Pancreas (tissue), 10 donors: ENCODE data around the gene PDK4. TPM values are rescaled to one million over a fixed set of nuclear protein-coding genes. Genes with fewer than 3 reads are reported as not detected.

Experiments
- ATAC-seq, 4 donors: fragments of 200-7000 bp; cut with Tn5 transposase; one replicate each; pipeline versions ENCODE4 v1.8.0 to v1.9.1; 2020; ENCODE audit warnings: mild to moderate bottlenecking in 4 of 4, moderate library complexity in 4 of 4
- DNase-seq, 6 donors: peaks; one replicate each; pipeline ENCODE4 v3.0.0-alpha.2; 2020
- FAIRE-seq: peaks from 2 replicates; lab custom pipeline; 2012; peaks lifted over from hg19 to GRCh38; lab: Jason Lieb, UNC
- H3K27ac ChIP-seq, 4 donors: fragments of 200-600 bp; sonication (generic); 1 replicate in 3 of 4; 2 replicates in 1 of 4; pipeline versions ENCODE4 v1.5.0 to v1.8.0; 2020
- H3K27me3 ChIP-seq, 4 donors: fragments of 200-600 bp; one replicate each; pipeline ENCODE4 v1.8.0; 2021
- H3K36me3 ChIP-seq, 3 donors: fragments of 200-600 bp; sonication (generic) in 1 of 3; one replicate each; pipeline versions ENCODE4 v1.5.0 to v1.8.0; 2020 to 2021
- H3K4me1 ChIP-seq, 3 donors: fragments of 200-600 bp; one replicate each; pipeline ENCODE4 v1.8.0; 2021
- H3K4me3 ChIP-seq, 4 donors: fragments of 200-600 bp; sonication (generic) in 2 of 4; one replicate each; pipeline versions ENCODE4 v1.5.0 to v1.8.0; 2020 to 2021
- H3K9me3 ChIP-seq, 4 donors: fragments of 200-600 bp; one replicate each; pipeline ENCODE4 v1.8.0; 2021
- CTCF ChIP-seq, 4 donors: fragments of 200-600 bp; sonication (generic) in 3 of 4; IDR thresholded peaks; one replicate each; pipeline versions ENCODE4 v1.5.0 to v1.8.0; 2021; ENCODE audit warnings: antibody characterized with exemption in 4 of 4
- WGBS, 2 donors: extraction: QIAGEN DNeasy Blood & Tissue Kit; methylation state at CpG; one replicate each; pipeline ENCODE4 v1.1.7; 2013; 5-methylcytosine and 5-hydroxymethylcytosine counted together
- intact Hi-C, 3 donors: fragments of 100-400 bp; cut with DNase I; formaldehyde crosslinking; loops; one replicate each; pipeline versions ENCODE4 v1.11.1 to v1.14.2; 2022
- polyA plus RNA-seq, 2 donors: library from polyadenylated mRNA; stranded (reverse); fragments of 200-250 nt; gene quantifications; one replicate each; pipeline ENCODE4 v1.2.3, GENCODE V29; 2013
- total RNA-seq, 6 donors: library from RNA; stranded (reverse); fragmentation: NEBNext Ultra II Directional in 4 of 6; extraction: Animal tissue kit (Norgen Biotek cat#: 25700) in 4 of 6; gene quantifications; one replicate each; pipeline versions ENCODE4 v1.2.1 to v1.2.4, GENCODE V29; 2021 to 2023
- donor health status: healthy with polysubstance abuse.
- donor health status: DM: no; HTN: no; CAD: no; lungs with moderate emphysema.
- donor health status: DM: no; HTN: no; CAD: no.
- donor health status: control.
- donor health status: control.
- donor health status: Bipolar disorder and iron deficiency.
- donor health status: DM: yes; HTN: yes; CAD: no.
- donor health status: DM: no; HTN: no; CAD: no.
- donor health status: DM: no; HTN: no; CAD: no.
- donor health status: DM: yes; HTN: yes; CAD: no.

Gene PDK4
- total and polyA plus RNA-seq, 8 donors: 20.4 to 679 (median 64.4) TPM

GRCh38 chr7:95614442-95614940, 18.2 kb upstream of the PDK4 start:
- no peak for TF ChIP-seq CTCF (IDR thresholded peaks at IDR 0.05)
- DNase-seq (no peak), FAIRE-seq (no peak), ATAC-seq (no peak)
- H3K4me1 ChIP-seq: peaks cover 0 to 23% (median 22%) of the 10 kb centered on the region in 3 donors
- WGBS, 2 donors: 96 to 98% methylated on average over 1 of the region's 1 CpG
- H3K4me3 ChIP-seq: no peak overlapping the region
- H3K36me3 ChIP-seq: no peaks in the 10 kb centered on the region
- no peaks in the 10 kb centered on the region for H3K9me3 ChIP-seq
- intact Hi-C loops: no loop called here
- H3K27ac ChIP-seq: no peak overlapping the region
- H3K27me3 ChIP-seq: no peaks in the 10 kb centered on the region

GRCh38 chr7:95611224-95611623, 14.9 kb upstream of the PDK4 start:
- FAIRE-seq: no peak
- Histone ChIP-seq H3K4me1 (peaks cover 13 to 45% (median 42%) of the 10 kb centered on the region in 3 donors), H3K36me3 (no peaks in the 10 kb centered on the region), H3K4me3 (no peak overlapping the region), H3K27me3 (no peaks in the 10 kb centered on the region), H3K9me3 (no peaks in the 10 kb centered on the region), H3K27ac (peak overlapping the region in 2 of 4 donors; percentile 92 to 98)
- no peak for DNase-seq
- intact Hi-C loops: no loop called here
- no peak for ATAC-seq
- 51 to 64% methylated on average over 2 of the region's 2 CpGs for WGBS, 2 donors
- TF ChIP-seq CTCF (IDR thresholded peaks at IDR 0.05): no peak

DNA sequence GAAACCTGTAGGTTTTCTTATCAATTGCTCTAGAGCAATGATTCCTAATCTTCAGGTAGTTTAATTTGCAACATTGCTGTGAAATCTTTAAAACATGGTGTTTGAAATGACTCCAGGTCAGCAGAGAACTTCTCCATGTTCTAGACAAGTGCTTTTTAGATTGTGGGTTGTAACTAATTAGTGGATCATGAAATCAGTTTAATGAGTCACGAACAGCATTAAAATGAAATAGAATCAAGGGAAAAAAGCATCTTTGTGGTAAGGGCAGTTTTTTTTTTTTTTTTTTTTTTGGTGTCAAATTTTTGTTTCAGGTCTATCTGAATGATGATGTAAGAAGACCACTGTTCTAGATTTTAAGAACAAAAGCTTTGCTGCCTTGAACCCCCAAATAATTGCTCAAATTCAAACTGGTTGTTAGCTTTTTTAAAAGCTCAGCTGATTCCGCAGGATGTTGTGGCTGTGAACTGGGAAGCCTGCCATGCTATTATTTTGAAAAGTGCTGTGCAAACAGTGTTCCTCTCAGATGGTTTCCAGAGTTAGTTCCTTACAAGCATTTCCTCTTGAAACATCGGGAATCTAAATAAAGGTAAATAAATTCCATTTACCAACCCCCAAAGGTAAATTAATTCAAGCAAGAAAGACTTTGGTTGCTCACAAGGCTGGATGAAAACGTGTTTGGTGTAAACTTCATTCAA, 13.1 kb upstream of the PDK4 start:
- WGBS, 2 donors: 3 to 4% methylated on average over 4 of the region's 4 CpGs
- FAIRE-seq: peak; percentile 64
- Histone ChIP-seq H3K4me1 (peaks cover 13 to 45% (median 42%) of the 10 kb centered on the region in 3 donors), H3K27ac (peak overlapping the region; percentile 92 to 98 (median 94)), H3K36me3 (no peaks in the 10 kb centered on the region), H3K4me3 (peak overlapping the region in 2 of 4 donors; percentile 17 to 19), H3K27me3 (no peaks in the 10 kb centered on the region), H3K9me3 (no peaks in the 10 kb centered on the region)
- ATAC-seq: peak; percentile 76 to 91 (median 82)
- peak in 4 of 6 donors; percentile 39 to 80 (median 72) for DNase-seq
- no peak for TF ChIP-seq CTCF (IDR thresholded peaks at IDR 0.05)
- intact Hi-C loops: loop anchor here in 1 of 3 donors (10.0 kb wide), 1 partner anchor 55 kb away; no protein-coding TSS in a partner anchor

DNA sequence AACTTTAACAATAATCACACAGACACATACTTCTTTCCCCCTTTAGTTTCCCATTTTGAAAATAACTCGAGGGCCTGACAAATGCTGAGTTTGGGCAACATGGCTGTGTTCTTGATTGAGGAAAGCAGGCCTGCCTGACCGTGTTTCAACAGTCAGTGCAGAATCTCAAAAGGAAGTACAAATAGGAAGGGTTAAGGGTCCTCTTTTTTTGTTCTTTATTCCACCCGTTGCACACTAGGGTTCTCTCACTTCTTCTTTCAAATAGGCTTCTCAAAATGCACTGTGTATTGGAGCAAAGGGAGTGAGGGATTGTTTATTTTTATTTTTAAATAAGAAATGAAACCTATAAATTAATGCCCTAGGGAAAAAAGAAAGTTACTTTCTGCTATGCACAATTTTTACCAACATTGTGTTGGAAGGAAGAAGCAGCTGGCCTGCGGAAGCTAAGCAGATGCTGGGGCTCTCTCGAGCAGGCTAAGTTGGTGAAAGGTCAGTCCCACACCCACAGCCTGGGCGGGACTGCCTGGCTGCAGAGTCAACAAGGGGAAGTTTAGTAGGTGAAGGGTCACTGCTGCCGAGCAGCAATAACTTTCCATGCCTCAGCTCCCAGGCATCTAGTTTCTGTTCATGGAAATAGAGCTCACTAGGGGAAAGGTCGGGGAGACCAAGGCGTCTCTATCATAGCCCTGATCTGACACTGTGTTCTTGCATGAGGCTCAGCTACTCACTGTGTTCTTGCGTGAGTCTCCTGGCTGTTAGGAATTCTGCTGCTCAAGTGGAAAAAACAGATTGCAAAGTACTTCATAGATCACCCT, 12.2 kb upstream of the PDK4 start:
- intact Hi-C loops: loop anchor here in 1 of 3 donors (10.0 kb wide), 1 partner anchor 54 kb away; no protein-coding TSS in a partner anchor
- no peaks in the 10 kb centered on the region for H3K27me3 ChIP-seq
- WGBS, 2 donors: 3 to 5% methylated on average over 10 of the region's 10 CpGs
- FAIRE-seq (peak; percentile 97), ATAC-seq (peak; percentile 92 to 98 (median 95)), DNase-seq (peak; percentile 79 to 96 (median 93))
- H3K4me3 ChIP-seq: peak overlapping the region in 2 of 4 donors; percentile 17 to 19
- no peak for TF ChIP-seq CTCF (IDR thresholded peaks at IDR 0.05)
- no peaks in the 10 kb centered on the region for H3K9me3 ChIP-seq
- peak overlapping the region; percentile 92 to 98 (median 94) for H3K27ac ChIP-seq
- H3K4me1 ChIP-seq: peaks cover 13 to 45% (median 42%) of the 10 kb centered on the region in 3 donors
- no peaks in the 10 kb centered on the region for H3K36me3 ChIP-seq
